ENCODE data around the gene SMC1A. TPM values are rescaled to one million over a fixed set of nuclear protein-coding genes. Genes with fewer than 3 reads are reported as not detected.
A peak's percentile ranks its signal among the peaks of the same experiment; 100 is the strongest.
"Not testable (repeated sequence)": the region's sequence is repeated elsewhere in the genome, so short reads cannot be mapped to it uniquely, and the experiment has no call there.

Gene SMC1A
- total RNA-seq, 1 donor from 2014 or later: 82.2 TPM

- TF ChIP-seq CTCF (IDR thresholded peaks at IDR 0.05) (no peak), EZH2phosphoT487 (IDR thresholded peaks at IDR 0.05) (no peak), EZH2 (IDR thresholded peaks at IDR 0.05) (no peak)
These were observed 1.3 kb downstream of the SMC1A start for GRCh38 chrX:53421125-53421524.

GRCh38 chrX:53420351-53420750 lies 2.1 kb downstream of the SMC1A start:
- H3K9me3 Mint-ChIP-seq; H3K9ac ChIP-seq; H3K27ac Mint-ChIP-seq; H3K36me3 Mint-ChIP-seq; H3K9me3 ChIP-seq (ENCODE audit: low read depth); H3K27me3 Mint-ChIP-seq (ENCODE audit: insufficient read depth, low read depth); DNase-seq (ENCODE audit: low spot score); H3K27ac ChIP-seq; H3K36me3 ChIP-seq; H3K27me3 ChIP-seq; H3K4me2 ChIP-seq; H3K4me3 ChIP-seq; H2AFZ ChIP-seq (replicated peaks); H3K4me1 ChIP-seq: not testable (repeated sequence)
- Mint-ChIP-seq H3K4me1 (peaks cover 15% of the 10 kb centered on the region), H3K4me3 (peak overlapping the region; percentile 97)
- H3K79me2 ChIP-seq (ENCODE audit: low read depth): peaks cover 66% of the 10 kb centered on the region
- H3F3A ChIP-seq (ENCODE audit: low read depth): peaks cover 14% of the 10 kb centered on the region
- H4K20me1 ChIP-seq (ENCODE audit: low read depth): peaks cover 19% of the 10 kb centered on the region

More at GRCh38 chrX:53421125-53421524, 1.3 kb downstream of the SMC1A start:
- Histone ChIP-seq H3K9me3 (ENCODE audit: low read depth) (no peaks in the 10 kb centered on the region), H3F3A (ENCODE audit: low read depth) (peaks cover 14% of the 10 kb centered on the region), H4K20me1 (ENCODE audit: low read depth) (peaks cover 19% of the 10 kb centered on the region), H3K9ac (peak overlapping the region; percentile 92), H3K79me2 (ENCODE audit: low read depth) (peaks cover 58% of the 10 kb centered on the region), H3K27ac (no peak overlapping the region), H3K4me3 (peak overlapping the region; percentile 69), H3K4me1 (peaks cover 4% of the 10 kb centered on the region), H3K36me3 (no peaks in the 10 kb centered on the region), H3K27me3 (no peaks in the 10 kb centered on the region), H2AFZ (replicated peaks) (no peak overlapping the region), H3K4me2 (peak overlapping the region; percentile 85)
- peaks cover 5% of the 10 kb centered on the region for H3K27me3 Mint-ChIP-seq (ENCODE audit: insufficient read depth, low read depth)
- no peak for DNase-seq (ENCODE audit: low spot score)
- peak overlapping the region; percentile 97 for H3K4me3 Mint-ChIP-seq
- peaks cover 5% of the 10 kb centered on the region for H3K9me3 Mint-ChIP-seq
- H3K36me3 Mint-ChIP-seq: no peaks in the 10 kb centered on the region
- H3K4me1 Mint-ChIP-seq: peaks cover 15% of the 10 kb centered on the region
- H3K27ac Mint-ChIP-seq: no peak overlapping the region

- TF ChIP-seq EZH2phosphoT487 (IDR thresholded peaks at IDR 0.05) (no peak), CTCF (IDR thresholded peaks at IDR 0.05) (no peak), EZH2 (IDR thresholded peaks at IDR 0.05) (no peak)
- H3K27me3 Mint-ChIP-seq (ENCODE audit: insufficient read depth, low read depth): peaks cover 2% of the 10 kb centered on the region
- H3K9me3 Mint-ChIP-seq: peaks cover 8% of the 10 kb centered on the region
- no peak overlapping the region for H3K9ac ChIP-seq
- H3K27ac Mint-ChIP-seq: no peak overlapping the region
- H3K4me3 Mint-ChIP-seq: no peak overlapping the region
- no peak overlapping the region for H3K4me3 ChIP-seq
- DNase-seq (ENCODE audit: low spot score): no peak
- H3K4me1 ChIP-seq: no peaks in the 10 kb centered on the region
- no peak overlapping the region for H3K27ac ChIP-seq
- no peaks in the 10 kb centered on the region for H3K4me1 Mint-ChIP-seq
- H3K36me3 Mint-ChIP-seq: peaks cover 23% of the 10 kb centered on the region
- H3F3A ChIP-seq (ENCODE audit: low read depth): no peaks in the 10 kb centered on the region
- H3K4me2 ChIP-seq: no peak overlapping the region
- H3K36me3 ChIP-seq: no peaks in the 10 kb centered on the region
- H3K79me2 ChIP-seq (ENCODE audit: low read depth): peaks cover 25% of the 10 kb centered on the region
- H3K9me3 ChIP-seq (ENCODE audit: low read depth): no peaks in the 10 kb centered on the region
- no peak overlapping the region for H2AFZ ChIP-seq (replicated peaks)
- no peaks in the 10 kb centered on the region for H3K27me3 ChIP-seq
- H4K20me1 ChIP-seq (ENCODE audit: low read depth): no peaks in the 10 kb centered on the region
These were observed 10.0 kb downstream of the SMC1A start for GRCh38 chrX:53412446-53412845.

GRCh38 chrX:53403535-53403934 lies 18.9 kb downstream of the SMC1A start:
- no peak overlapping the region for H3K9ac ChIP-seq
- Mint-ChIP-seq H3K36me3 (peaks cover 2% of the 10 kb centered on the region), H3K27ac (no peak overlapping the region), H3K4me1 (no peaks in the 10 kb centered on the region), H3K27me3 (ENCODE audit: insufficient read depth, low read depth) (peaks cover 5% of the 10 kb centered on the region), H3K9me3 (peaks cover 5% of the 10 kb centered on the region), H3K4me3 (no peak overlapping the region)
- no peak overlapping the region for H2AFZ ChIP-seq (replicated peaks)
- no peaks in the 10 kb centered on the region for H3K79me2 ChIP-seq (ENCODE audit: low read depth)
- no peak overlapping the region for H3K4me3 ChIP-seq
- no peak for TF ChIP-seq EZH2 (IDR thresholded peaks at IDR 0.05)
- TF ChIP-seq CTCF (IDR thresholded peaks at IDR 0.05): no peak
- TF ChIP-seq EZH2phosphoT487 (IDR thresholded peaks at IDR 0.05): no peak
- DNase-seq (ENCODE audit: low spot score): no peak
- no peak overlapping the region for H3K27ac ChIP-seq
- H4K20me1 ChIP-seq (ENCODE audit: low read depth): peaks cover 4% of the 10 kb centered on the region
- H3K36me3 ChIP-seq: no peaks in the 10 kb centered on the region
- no peaks in the 10 kb centered on the region for H3F3A ChIP-seq (ENCODE audit: low read depth)
- no peaks in the 10 kb centered on the region for H3K27me3 ChIP-seq
- no peaks in the 10 kb centered on the region for H3K9me3 ChIP-seq (ENCODE audit: low read depth)
- H3K4me2 ChIP-seq: no peak overlapping the region
- H3K4me1 ChIP-seq: no peaks in the 10 kb centered on the region
